GM23338 (cell line): ENCODE measurements around the gene HLA-DMA. TPM values are rescaled to one million over a fixed set of nuclear protein-coding genes. Genes with fewer than 3 reads are reported as not detected.

Experiments used
- ATAC-seq: fragments of 200-7000 bp; cut with Tn5 transposase; 3 replicates; pipeline ENCODE4 v1.9.1; 2020
- DNase-seq: peaks from one replicate; pipeline ENCODE4 v3.0.0-alpha.2; 2015; ENCODE audit warnings: low spot score
- H2AFZ ChIP-seq: fragments of 200-600 bp; sonication (generic); 2 replicates; pipeline ENCODE4 v1.8.0; 2016; ENCODE audit warnings: antibody characterized with exemption, mild to moderate bottlenecking, moderate library complexity
- H3F3A ChIP-seq: fragments of 200-600 bp; sonication (generic); replicated peaks from 2 replicates; pipeline ENCODE4 v1.8.0; 2017; ENCODE audit warnings: antibody characterized with exemption, mixed run types, low read depth
- H3K27ac ChIP-seq: fragments of 200-600 bp; sonication (generic); 2 replicates; pipeline ENCODE4 v1.6.1; 2016; ENCODE audit warnings: low read depth
- H3K27me3 ChIP-seq: fragments of 200-600 bp; sonication (generic); 2 replicates; pipeline ENCODE4 v1.8.0; 2016; ENCODE audit warnings: mild to moderate bottlenecking, mixed run types, moderate library complexity; ENCODE audit not compliant: insufficient read depth
- H3K36me3 ChIP-seq: fragments of 200-600 bp; sonication (generic); 2 replicates; pipeline ENCODE4 v1.8.0; 2016; ENCODE audit warnings: mild to moderate bottlenecking; ENCODE audit not compliant: insufficient read depth
- H3K4me1 ChIP-seq: fragments of 200-600 bp; sonication (generic); 2 replicates; pipeline ENCODE4 v1.8.0; 2016; ENCODE audit warnings: mild to moderate bottlenecking, moderate library complexity; ENCODE audit not compliant: insufficient read depth
- H3K4me2 ChIP-seq: fragments of 200-600 bp; sonication (generic); 2 replicates; pipeline ENCODE4 v1.7.1; 2017; ENCODE audit warnings: mixed run types
- H3K4me3 ChIP-seq: fragments of 200-600 bp; sonication (generic); 2 replicates; pipeline ENCODE4 v1.6.1; 2016; ENCODE audit warnings: mixed run types
- H3K79me2 ChIP-seq: fragments of 200-600 bp; sonication (generic); replicated peaks from 2 replicates; pipeline ENCODE4 v1.8.0; 2017; ENCODE audit warnings: mild to moderate bottlenecking; ENCODE audit not compliant: insufficient read depth
- H3K9me2 ChIP-seq: fragments of 200-600 bp; sonication (generic); 2 replicates; pipeline ENCODE4 v1.8.0; 2017; ENCODE audit not compliant: insufficient read depth
- H4K20me1 ChIP-seq: fragments of 200-600 bp; sonication (generic); replicated peaks from 2 replicates; pipeline ENCODE4 v1.8.0; 2017; ENCODE audit warnings: mild to moderate bottlenecking; ENCODE audit not compliant: insufficient read depth
- H3K27ac Mint-ChIP-seq: 2 replicates; pipeline ENCODE4 v1.8.0; 2020; ENCODE audit warnings: inconsistent platforms, mild to moderate bottlenecking, moderate library complexity, mixed read lengths
- H3K27me3 Mint-ChIP-seq: 3 replicates; pipeline ENCODE4 v1.8.0; 2022; ENCODE audit warnings: low read depth, mild to moderate bottlenecking, moderate library complexity, mixed read lengths, inconsistent platforms; ENCODE audit not compliant: insufficient read depth, poor library complexity
- H3K36me3 Mint-ChIP-seq: 3 replicates; pipeline ENCODE4 v1.8.0; 2021; ENCODE audit warnings: low read depth, mild to moderate bottlenecking, inconsistent platforms, moderate library complexity, mixed read lengths
- H3K4me1 Mint-ChIP-seq: 3 replicates; pipeline ENCODE4 v1.8.0; 2020; ENCODE audit warnings: mild to moderate bottlenecking, inconsistent platforms, mixed read lengths
- H3K4me3 Mint-ChIP-seq: 3 replicates; pipeline ENCODE4 v1.8.0; 2021; ENCODE audit warnings: moderate library complexity, mild to moderate bottlenecking, inconsistent platforms, mixed read lengths
- H3K9me3 Mint-ChIP-seq: 3 replicates; pipeline ENCODE4 v1.8.0; 2020; ENCODE audit warnings: moderate library complexity, mild to moderate bottlenecking, inconsistent platforms, mixed read lengths
- CREB1 ChIP-seq: fragments of 250-450 bp; sonication (Bioruptor Pico); IDR thresholded peaks from 2 replicates; pipeline ENCODE4 v1.5.0; 2020; ENCODE audit warnings: low read depth, mild to moderate bottlenecking, moderate library complexity
- CTCF ChIP-seq, 2 experiments: fragments of 200-600 bp in 1 of 2; sonication (generic) in 1 of 2; conservative IDR thresholded peaks; 2 replicates each; pipeline versions ENCODE4 v1.5.1 to v1.6.1; 2016 to 2017; ENCODE audit warnings: antibody characterized with exemption in 2 of 2, low read depth in 2 of 2, mild to moderate bottlenecking in 2 of 2, moderate library complexity in 1 of 2
- ETS1 ChIP-seq: IDR thresholded peaks from 2 replicates; pipeline ENCODE4 v1.6.1; 2016; ENCODE audit warnings: antibody characterized with exemption
- EZH2 ChIP-seq: fragments of 200-600 bp; sonication (generic); IDR thresholded peaks from one replicate; pipeline ENCODE4 v1.8.0; 2017; ENCODE audit warnings: antibody characterized with exemption, mild to moderate bottlenecking, low read depth; ENCODE audit not compliant: unreplicated experiment
- EZH2phosphoT487 ChIP-seq: fragments of 200-600 bp; sonication (generic); IDR thresholded peaks from one replicate; pipeline ENCODE4 v1.8.1; 2018; ENCODE audit warnings: antibody characterized with exemption; ENCODE audit not compliant: unreplicated experiment
- JUNB ChIP-seq: IDR thresholded peaks from one replicate; pipeline ENCODE4 v1.6.1; 2016; ENCODE audit warnings: antibody characterized with exemption; ENCODE audit not compliant: unreplicated experiment
- NANOG ChIP-seq: IDR thresholded peaks from 2 replicates; pipeline ENCODE4 v1.6.1; 2016; ENCODE audit warnings: antibody characterized with exemption, borderline replicate concordance
- POLR2AphosphoS5 ChIP-seq: IDR thresholded peaks from 2 replicates; pipeline ENCODE4 v1.6.1; 2016; ENCODE audit warnings: antibody characterized with exemption, low read depth
- REST ChIP-seq: IDR thresholded peaks from one replicate; pipeline ENCODE4 v1.6.1; 2018; ENCODE audit warnings: antibody characterized with exemption; ENCODE audit not compliant: unreplicated experiment
- STAT1 ChIP-seq: IDR thresholded peaks from one replicate; pipeline ENCODE4 v1.6.1; 2016; ENCODE audit warnings: antibody characterized with exemption; ENCODE audit not compliant: unreplicated experiment
- ZNF114 ChIP-seq: fragments of 250-450 bp; sonication (Bioruptor Pico); IDR thresholded peaks from 2 replicates; pipeline ENCODE4 v1.5.0; 2020; ENCODE audit warnings: mild to moderate bottlenecking, moderate library complexity
- ZNF331 ChIP-seq: fragments of 250-450 bp; sonication (Bioruptor Pico); IDR thresholded peaks from 2 replicates; pipeline ENCODE4 v1.5.0; 2020; ENCODE audit warnings: low read depth, mild to moderate bottlenecking, moderate library complexity
- polyA plus RNA-seq: library from polyadenylated mRNA; unstranded; fragments of >200 nt; fragmentation: Nextera tagmentation; extraction: Ambion mirVana; gene quantifications from 2 replicates; pipeline ENCODE4 v1.2.1, GENCODE V29; 2016
- total RNA-seq: library from RNA; depleted of rRNA; stranded (reverse); fragments of >200 nt; shearing (Covaris generic); gene quantifications from 2 replicates; pipeline ENCODE4 v1.2.3, GENCODE V29; 2014

The HLA-DMA gene
- total and polyA plus RNA-seq, 2 experiments from 2014 or later: 5.2 to 6.2 TPM

DNA sequence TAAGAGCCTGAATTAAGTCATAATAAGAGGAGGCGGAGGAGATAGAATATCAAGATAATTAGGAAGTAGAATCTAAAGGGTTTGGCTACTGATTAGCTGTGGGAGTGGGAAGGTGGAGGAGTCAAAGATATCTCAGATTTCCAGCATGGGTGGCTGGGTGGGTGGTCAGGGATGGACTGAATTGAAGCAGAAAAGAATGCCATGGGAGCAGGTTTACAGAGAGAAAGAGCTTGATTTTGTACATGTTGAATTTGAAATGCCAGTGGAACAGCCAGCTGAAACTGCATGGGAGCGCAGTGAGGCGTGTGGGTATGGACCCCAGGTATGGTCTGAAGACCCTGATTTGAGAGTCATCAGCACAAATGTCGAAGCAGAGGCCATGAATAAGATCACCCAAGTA is 1.4 kb upstream of the HLA-DMA start (continued):
- TF ChIP-seq REST: no peak
- TF ChIP-seq ETS1: no peak
- TF ChIP-seq JUNB: no peak

- no peaks in the 10 kb centered on the region for H3K9me3 Mint-ChIP-seq
- no peak for DNase-seq
- Histone ChIP-seq H3K4me3 (no peak overlapping the region), H3K4me1 (peaks cover 8% of the 10 kb centered on the region; the same call in 1 of the 2 replicates), H3K9me2 (no peaks in the 10 kb centered on the region), H3K27ac (no peak overlapping the region), H2AFZ (no peak overlapping the region), H3F3A (no peaks in the 10 kb centered on the region; the same call in 1 of the 2 replicates), H3K27me3 (no peaks in the 10 kb centered on the region), H4K20me1 (no peaks in the 10 kb centered on the region), H3K4me2 (no peak overlapping the region), H3K36me3 (no peaks in the 10 kb centered on the region), H3K79me2 (no peaks in the 10 kb centered on the region)
- no peak overlapping the region; the same call in 2 of the 3 replicates for H3K4me3 Mint-ChIP-seq
- no peaks in the 10 kb centered on the region for H3K27me3 Mint-ChIP-seq
- no peak for ATAC-seq
- H3K4me1 Mint-ChIP-seq: peaks cover 28% of the 10 kb centered on the region
- H3K27ac Mint-ChIP-seq: no peak overlapping the region
- no peaks in the 10 kb centered on the region for H3K36me3 Mint-ChIP-seq
- TF ChIP-seq CTCF (conservative IDR thresholded peaks at IDR 0.05; ENCODE audit: low read depth in 2 of 2) (no peak), ETS1 (no peak), NANOG (no peak), JUNB (no peak), EZH2phosphoT487 (no peak), EZH2 (no peak), STAT1 (no peak), ZNF114 (CRISPR knock-in tag) (no peak), ZNF331 (CRISPR knock-in tag) (no peak), REST (no peak), CREB1 (CRISPR knock-in tag) (no peak), POLR2AphosphoS5 (no peak)
Observed at GRCh38 chr6:32953775-32954174, 878 bp upstream of the HLA-DMA start.
